ENCODE data around the gene TMEM45A. TPM values are rescaled to one million over a fixed set of nuclear protein-coding genes. Genes with fewer than 3 reads are reported as not detected.
A peak's percentile ranks its signal among the peaks of the same experiment; 100 is the strongest.

TMEM45A gene
- total RNA-seq, 1 experiment from 2014 or later, result 0.73 TPM

- intact Hi-C loops (cut with micrococcal nuclease; ENCODE audit: unreplicated experiment), result no loop called here
- Mint-ChIP-seq H3K4me1 (ENCODE audit: low read depth, unreplicated experiment) (peaks cover 49% of the 10 kb centered on the region), H3K9me3 (ENCODE audit: low read depth, unreplicated experiment) (no peaks in the 10 kb centered on the region), H3K27me3 (ENCODE audit: unreplicated experiment) (no peaks in the 10 kb centered on the region), H3K36me3 (ENCODE audit: insufficient read depth, unreplicated experiment) (peaks cover 5% of the 10 kb centered on the region), H3K4me3 (ENCODE audit: low read depth, unreplicated experiment) (no peak overlapping the region), H3K27ac (ENCODE audit: unreplicated experiment) (peak overlapping the region; percentile 27)
- DNase-seq, result no peak
- no peak for TF ChIP-seq CTCF (IDR thresholded peaks at IDR 0.05; ENCODE audit: unreplicated experiment)
- no TSS peak for BruUV-seq (replicated peaks)
- CTCF ChIA-PET, result no interaction called here
Measured at GRCh38 chr3:100606894-100607512, 114.6 kb downstream of the TMEM45A start.

DNA sequence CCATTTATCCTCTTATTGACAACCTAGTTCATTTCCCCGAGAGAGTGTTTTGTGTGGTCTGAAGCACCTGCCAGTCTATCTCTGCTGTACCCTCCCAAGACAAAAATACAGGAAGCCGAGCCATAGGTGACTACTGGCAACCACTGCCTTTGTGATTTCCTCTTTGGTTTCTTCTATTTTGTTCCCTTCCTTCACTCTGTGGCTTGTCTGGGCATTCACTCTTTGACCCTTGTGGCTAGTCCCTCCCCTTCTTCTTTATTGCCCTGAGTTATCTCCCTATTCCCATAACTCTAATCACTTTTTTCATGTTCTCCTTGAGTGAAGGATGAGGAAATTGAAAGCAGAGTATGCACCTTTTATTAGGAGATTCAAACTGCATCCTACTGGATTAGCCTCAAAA, 116.9 kb downstream of the TMEM45A start, which contains the start of gene ADGRG7:
Gene ADGRG7, plus strand, starts transcription at position 297 of the 400 bp plus-strand sequence. CDS start 256 bp downstream, outside the sequence.
- Mint-ChIP-seq H3K27me3 (ENCODE audit: unreplicated experiment) (no peaks in the 10 kb centered on the region), H3K9me3 (ENCODE audit: low read depth, unreplicated experiment) (no peaks in the 10 kb centered on the region), H3K4me3 (ENCODE audit: low read depth, unreplicated experiment) (no peak within 1 kb of the TSS), H3K36me3 (ENCODE audit: insufficient read depth, unreplicated experiment) (peaks cover 5% of the 10 kb centered on the region), H3K27ac (ENCODE audit: unreplicated experiment) (no peak within 1 kb of the TSS), H3K4me1 (ENCODE audit: low read depth, unreplicated experiment) (peaks cover 37% of the 10 kb centered on the region)
- intact Hi-C loops (cut with micrococcal nuclease; ENCODE audit: unreplicated experiment), result no loop called here
- BruUV-seq (replicated peaks), result no TSS peak
- no peak for DNase-seq
- TF ChIP-seq CTCF (IDR thresholded peaks at IDR 0.05; ENCODE audit: unreplicated experiment), result no peak
- CTCF ChIA-PET, result no interaction called here

DNA sequence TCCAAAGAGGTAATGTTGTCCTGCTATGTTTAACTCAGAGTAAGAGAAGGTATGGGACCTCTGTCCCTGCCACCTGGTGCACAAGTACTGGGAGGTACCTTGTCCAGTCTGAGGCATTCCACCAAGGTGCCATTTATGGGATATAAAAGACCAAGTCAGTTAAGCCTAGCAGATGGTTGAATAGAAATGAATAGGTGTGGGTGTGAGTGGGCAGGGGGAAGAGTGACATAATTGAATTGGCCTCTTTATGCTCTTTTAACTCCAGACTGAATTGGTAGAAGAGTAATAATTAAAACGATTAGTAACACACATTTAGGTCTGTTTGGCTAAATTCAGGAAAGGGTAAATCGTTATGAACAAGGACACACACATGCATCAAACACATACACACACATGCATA, 117.5 kb downstream of the TMEM45A start:
- H3K4me3 Mint-ChIP-seq (ENCODE audit: low read depth, unreplicated experiment), result no peak overlapping the region
- no peaks in the 10 kb centered on the region for H3K27me3 Mint-ChIP-seq (ENCODE audit: unreplicated experiment)
- no TSS peak for BruUV-seq (replicated peaks)
- H3K4me1 Mint-ChIP-seq (ENCODE audit: low read depth, unreplicated experiment), result peaks cover 37% of the 10 kb centered on the region
- TF ChIP-seq CTCF (IDR thresholded peaks at IDR 0.05; ENCODE audit: unreplicated experiment), result no peak
- intact Hi-C loops (cut with micrococcal nuclease; ENCODE audit: unreplicated experiment), result no loop called here
- no peak for DNase-seq
- peaks cover 5% of the 10 kb centered on the region for H3K36me3 Mint-ChIP-seq (ENCODE audit: insufficient read depth, unreplicated experiment)
- CTCF ChIA-PET, result no interaction called here
- H3K9me3 Mint-ChIP-seq (ENCODE audit: low read depth, unreplicated experiment), result no peaks in the 10 kb centered on the region
- H3K27ac Mint-ChIP-seq (ENCODE audit: unreplicated experiment), result no peak overlapping the region

DNA sequence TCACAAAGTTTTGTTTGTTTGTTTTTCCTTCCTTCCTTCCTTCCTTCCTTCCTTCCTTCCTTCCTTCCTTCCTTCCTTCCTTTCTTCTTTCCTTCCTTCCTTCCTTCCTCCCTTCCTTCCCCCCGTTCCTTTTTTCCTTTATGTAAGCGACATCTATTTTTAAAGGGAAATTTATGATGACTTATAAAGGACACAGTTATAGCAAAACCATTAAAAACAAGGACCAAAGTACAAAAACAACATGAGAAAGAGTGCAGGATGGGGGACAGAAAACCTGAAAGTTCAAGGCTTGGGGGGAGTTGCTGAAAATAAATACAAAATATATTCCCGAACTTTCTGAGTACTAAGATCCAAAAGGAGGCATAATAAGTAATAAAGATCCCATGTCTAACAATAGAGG, 118.8 kb downstream of the TMEM45A start:
- TF ChIP-seq CTCF (IDR thresholded peaks at IDR 0.05; ENCODE audit: unreplicated experiment), result no peak
- H3K4me1 Mint-ChIP-seq (ENCODE audit: low read depth, unreplicated experiment), result peaks cover 41% of the 10 kb centered on the region
- intact Hi-C loops (cut with micrococcal nuclease; ENCODE audit: unreplicated experiment), result no loop called here
- CTCF ChIA-PET, result no interaction called here
- H3K36me3 Mint-ChIP-seq (ENCODE audit: insufficient read depth, unreplicated experiment), result peaks cover 5% of the 10 kb centered on the region
- no peaks in the 10 kb centered on the region for H3K27me3 Mint-ChIP-seq (ENCODE audit: unreplicated experiment)
- DNase-seq, result no peak
- no peaks in the 10 kb centered on the region for H3K9me3 Mint-ChIP-seq (ENCODE audit: low read depth, unreplicated experiment)
- no TSS peak for BruUV-seq (replicated peaks)
- no peak overlapping the region for H3K27ac Mint-ChIP-seq (ENCODE audit: unreplicated experiment)
- no peak overlapping the region for H3K4me3 Mint-ChIP-seq (ENCODE audit: low read depth, unreplicated experiment)

Data from Calu3 (cell line).